Thoracic aorta (tissue), 2 donors: ENCODE measurements around the gene TUBB4B. TPM values are rescaled to one million over a fixed set of nuclear protein-coding genes. Genes with fewer than 3 reads are reported as not detected.

Experiments used
- ATAC-seq: fragments of 150-250 bp; one replicate; pipeline ENCODE4 v1.8.0; 2017; ENCODE audit warnings: low read depth; ENCODE audit not compliant: insufficient number of reproducible peaks, low FRiP score
- DNase-seq: peaks from one replicate; pipeline ENCODE4 v3.0.0-alpha.2; 2020; ENCODE audit warnings: low spot score
- H3K27ac ChIP-seq, 2 donors: fragments of 200-600 bp; sonication (generic); 1 replicate in 1 of 2; 2 replicates in 1 of 2; pipeline ENCODE4 v1.5.1; 2016; ENCODE audit warnings: mild to moderate bottlenecking in 2 of 2, moderate library complexity in 2 of 2
- H3K27me3 ChIP-seq: fragments of 200-600 bp; sonication (generic); replicated peaks from 2 replicates; pipeline ENCODE4 v1.6.0; 2016; ENCODE audit warnings: mild to moderate bottlenecking; ENCODE audit not compliant: insufficient read depth
- H3K36me3 ChIP-seq: fragments of 200-600 bp; sonication (generic); one replicate; pipeline ENCODE4 v1.5.1; 2016
- H3K4me1 ChIP-seq, 2 donors: fragments of 200-600 bp; sonication (generic); 1 replicate in 1 of 2; 2 replicates in 1 of 2; pipeline versions ENCODE4 v1.5.1 to v1.6.0; 2016; ENCODE audit warnings: low read depth in 2 of 2, mild to moderate bottlenecking in 1 of 2; ENCODE audit not compliant: control insufficient read depth in 1 of 2
- H3K4me3 ChIP-seq: fragments of 200-600 bp; sonication (generic); 2 replicates; pipeline ENCODE4 v1.5.1; 2016; ENCODE audit warnings: mild to moderate bottlenecking
- H3K9me3 ChIP-seq: fragments of 200-600 bp; sonication (generic); 2 replicates; pipeline ENCODE4 v1.5.1; 2016
- total RNA-seq, 2 donors: library from RNA; depleted of rRNA; stranded (reverse); fragments of >200 nt; gene quantifications; one replicate each; pipeline versions ENCODE4 v1.1.0 to v1.2.3, GENCODE V29; 2016
- TF ChIP-seq, protein P1 (sequence below): fragments of 200-600 bp; sonication (generic); IDR thresholded peaks from one replicate; pipeline ENCODE4 v1.5.1; 2019; ENCODE audit warnings: antibody characterized with exemption

Gene TUBB4B
- total RNA-seq, 2 donors from 2014 or later, result 172 to 193 TPM

- no peak for DNase-seq
- Histone ChIP-seq H3K27ac (no peak overlapping the region), H3K4me3 (no peak overlapping the region), H3K9me3 (no peaks in the 10 kb centered on the region), H3K36me3 (no peaks in the 10 kb centered on the region), H3K4me1 (no peaks in the 10 kb centered on the region), H3K27me3 (no peaks in the 10 kb centered on the region)
- TF ChIP-seq, protein P1, sequence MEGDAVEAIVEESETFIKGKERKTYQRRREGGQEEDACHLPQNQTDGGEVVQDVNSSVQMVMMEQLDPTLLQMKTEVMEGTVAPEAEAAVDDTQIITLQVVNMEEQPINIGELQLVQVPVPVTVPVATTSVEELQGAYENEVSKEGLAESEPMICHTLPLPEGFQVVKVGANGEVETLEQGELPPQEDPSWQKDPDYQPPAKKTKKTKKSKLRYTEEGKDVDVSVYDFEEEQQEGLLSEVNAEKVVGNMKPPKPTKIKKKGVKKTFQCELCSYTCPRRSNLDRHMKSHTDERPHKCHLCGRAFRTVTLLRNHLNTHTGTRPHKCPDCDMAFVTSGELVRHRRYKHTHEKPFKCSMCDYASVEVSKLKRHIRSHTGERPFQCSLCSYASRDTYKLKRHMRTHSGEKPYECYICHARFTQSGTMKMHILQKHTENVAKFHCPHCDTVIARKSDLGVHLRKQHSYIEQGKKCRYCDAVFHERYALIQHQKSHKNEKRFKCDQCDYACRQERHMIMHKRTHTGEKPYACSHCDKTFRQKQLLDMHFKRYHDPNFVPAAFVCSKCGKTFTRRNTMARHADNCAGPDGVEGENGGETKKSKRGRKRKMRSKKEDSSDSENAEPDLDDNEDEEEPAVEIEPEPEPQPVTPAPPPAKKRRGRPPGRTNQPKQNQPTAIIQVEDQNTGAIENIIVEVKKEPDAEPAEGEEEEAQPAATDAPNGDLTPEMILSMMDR, result no peak
- ATAC-seq, result no peak
These were observed 27.7 kb upstream of the TUBB4B start for GRCh38 chr9:137213160-137214060.

- Histone ChIP-seq H3K27ac (no peak overlapping the region), H3K4me1 (no peaks in the 10 kb centered on the region), H3K27me3 (no peaks in the 10 kb centered on the region), H3K9me3 (no peaks in the 10 kb centered on the region), H3K36me3 (no peaks in the 10 kb centered on the region), H3K4me3 (no peak overlapping the region)
- TF ChIP-seq, protein P1, result no peak
- no peak for DNase-seq
- no peak for ATAC-seq
These were observed 26.5 kb upstream of the TUBB4B start for GRCh38 chr9:137214620-137215019.

DNA sequence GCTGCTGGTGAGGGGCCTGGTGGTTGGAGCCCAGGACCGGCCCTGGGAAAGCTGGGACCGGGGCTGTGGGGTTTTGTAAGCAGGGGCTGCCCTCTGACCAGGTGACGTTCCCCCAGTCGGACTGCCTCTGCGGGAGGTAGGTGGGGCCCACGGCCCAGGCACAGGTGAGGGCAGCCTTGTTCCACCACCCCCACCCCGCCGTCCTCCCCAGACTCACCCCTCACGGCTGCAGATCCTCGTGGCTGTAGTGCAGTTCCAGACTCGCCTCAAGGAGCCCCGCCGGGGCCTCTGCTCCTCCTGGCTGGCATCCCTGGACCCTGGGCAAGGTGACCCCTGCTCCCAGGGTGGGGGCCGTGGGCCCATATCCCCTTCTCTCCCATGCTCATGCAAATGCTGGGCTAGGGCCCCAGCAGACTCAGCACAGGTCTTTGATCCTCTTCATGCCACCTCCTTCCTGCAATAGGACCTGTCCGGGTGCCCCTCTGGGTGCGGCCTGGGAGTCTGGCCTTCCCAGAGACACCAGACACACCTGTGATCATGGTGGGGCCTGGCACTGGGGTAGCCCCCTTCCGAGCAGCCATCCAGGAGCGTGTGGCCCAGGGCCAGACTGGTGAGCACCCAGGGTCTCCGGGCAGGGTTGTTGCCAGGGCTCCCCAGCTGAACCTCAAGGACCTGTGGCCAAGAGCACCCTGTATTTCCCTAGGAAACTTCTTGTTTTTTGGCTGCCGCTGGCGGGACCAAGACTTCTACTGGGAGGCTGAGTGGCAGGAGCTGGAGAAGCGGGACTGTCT, 25.7 kb upstream of the TUBB4B start:
- Histone ChIP-seq H3K9me3 (no peaks in the 10 kb centered on the region), H3K27ac (no peak overlapping the region), H3K27me3 (no peaks in the 10 kb centered on the region), H3K36me3 (no peaks in the 10 kb centered on the region), H3K4me1 (no peaks in the 10 kb centered on the region), H3K4me3 (no peak overlapping the region)
- TF ChIP-seq, protein P1, result no peak
- DNase-seq, result no peak
- no peak for ATAC-seq

DNA sequence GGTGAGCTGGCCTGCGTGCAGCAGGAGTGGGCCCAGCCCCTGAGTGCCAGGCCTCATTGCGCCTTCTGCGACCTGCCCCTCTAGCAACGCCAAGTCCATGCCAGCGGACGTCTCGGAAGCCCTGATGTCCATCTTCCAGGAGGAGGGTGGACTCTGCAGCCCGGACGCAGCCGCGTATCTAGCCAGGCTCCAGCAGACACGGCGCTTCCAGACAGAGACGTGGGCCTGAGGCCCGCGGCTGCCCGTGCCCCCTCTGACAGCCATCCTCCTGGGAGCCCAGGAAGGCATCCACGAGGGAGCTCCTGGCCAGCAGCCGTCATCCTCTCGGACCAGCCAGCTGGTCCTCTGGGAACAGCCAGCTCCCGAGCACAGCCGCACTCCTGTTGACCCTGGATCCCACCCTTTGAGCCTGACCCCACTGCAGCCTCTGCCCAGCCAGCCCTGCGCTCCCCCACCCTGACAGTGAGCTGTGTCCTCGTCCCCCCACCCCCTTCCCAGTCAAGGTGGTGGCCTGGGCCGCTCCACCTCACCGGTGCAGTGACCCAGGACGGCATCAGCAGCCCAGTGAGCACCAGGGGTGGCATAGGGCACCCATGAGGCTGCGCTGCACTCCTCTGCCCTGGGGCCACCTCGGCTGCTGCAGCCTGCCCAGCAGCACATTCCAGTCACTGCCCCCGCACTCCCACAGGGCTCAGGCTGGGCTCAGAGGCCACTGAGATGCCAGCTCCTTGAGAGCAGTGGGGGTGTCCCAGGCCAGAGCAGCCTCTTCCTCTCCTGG, 24.7 kb upstream of the TUBB4B start:
- Histone ChIP-seq H3K4me3 (no peak overlapping the region), H3K36me3 (no peaks in the 10 kb centered on the region), H3K27me3 (no peaks in the 10 kb centered on the region), H3K4me1 (no peaks in the 10 kb centered on the region), H3K9me3 (no peaks in the 10 kb centered on the region), H3K27ac (no peak overlapping the region)
- TF ChIP-seq, protein P1, result no peak
- DNase-seq (no peak), ATAC-seq (no peak)
